NCI-H526 (cell line): ENCODE measurements around the gene PCGF3.

Source experiments
- DNase-seq, 2 experiments: peaks; one replicate each; lab custom pipeline; 2025; lab: John Stamatoyannopoulos, UW

PCGF3 gene

DNA sequence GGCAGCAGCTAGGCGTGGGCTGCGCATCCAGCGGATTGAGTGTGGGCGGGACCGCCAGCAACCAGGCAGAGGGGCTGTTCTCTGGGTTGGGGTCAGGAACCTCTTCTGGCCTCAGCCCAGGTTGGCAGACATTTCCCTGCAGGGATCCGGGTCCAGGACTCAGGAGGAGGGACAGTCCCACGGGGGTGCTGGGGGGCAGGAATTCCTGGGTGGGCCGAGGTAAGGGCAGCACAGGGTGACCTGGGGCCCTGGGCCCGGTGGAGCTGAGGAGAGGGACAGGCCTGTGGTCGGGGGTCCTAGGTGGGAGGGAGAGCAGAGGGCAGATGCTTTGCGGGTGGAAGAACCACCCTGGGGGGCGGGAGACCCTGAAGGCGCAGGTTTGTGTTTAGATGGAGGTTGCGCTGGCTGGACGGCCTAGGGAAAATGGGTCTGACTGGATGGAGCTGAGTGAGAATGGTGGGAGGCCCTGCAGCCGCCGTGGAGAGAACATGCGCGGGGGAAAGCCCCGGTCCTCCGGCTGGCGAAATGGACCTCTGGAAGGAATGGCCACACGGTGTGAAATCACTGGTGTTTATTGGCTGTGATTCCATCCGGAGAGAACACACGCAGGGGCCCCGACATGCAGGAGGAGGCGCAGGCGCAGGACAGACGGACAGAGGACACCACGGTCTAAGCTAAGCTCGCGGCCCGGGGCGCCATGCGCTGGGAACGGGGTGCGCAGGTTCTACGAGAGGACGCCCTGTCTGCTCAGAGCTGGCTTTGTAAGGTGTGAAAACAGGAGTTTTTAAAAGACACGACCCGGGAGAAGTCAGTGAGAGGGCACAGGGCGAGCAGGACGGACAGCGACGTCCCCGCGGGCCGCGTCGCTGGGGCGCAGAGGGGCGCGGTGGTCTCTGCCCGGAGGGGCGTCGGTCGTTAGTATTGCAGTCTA, 79.0 kb downstream of the PCGF3 start:
- no peak for DNase-seq

DNA sequence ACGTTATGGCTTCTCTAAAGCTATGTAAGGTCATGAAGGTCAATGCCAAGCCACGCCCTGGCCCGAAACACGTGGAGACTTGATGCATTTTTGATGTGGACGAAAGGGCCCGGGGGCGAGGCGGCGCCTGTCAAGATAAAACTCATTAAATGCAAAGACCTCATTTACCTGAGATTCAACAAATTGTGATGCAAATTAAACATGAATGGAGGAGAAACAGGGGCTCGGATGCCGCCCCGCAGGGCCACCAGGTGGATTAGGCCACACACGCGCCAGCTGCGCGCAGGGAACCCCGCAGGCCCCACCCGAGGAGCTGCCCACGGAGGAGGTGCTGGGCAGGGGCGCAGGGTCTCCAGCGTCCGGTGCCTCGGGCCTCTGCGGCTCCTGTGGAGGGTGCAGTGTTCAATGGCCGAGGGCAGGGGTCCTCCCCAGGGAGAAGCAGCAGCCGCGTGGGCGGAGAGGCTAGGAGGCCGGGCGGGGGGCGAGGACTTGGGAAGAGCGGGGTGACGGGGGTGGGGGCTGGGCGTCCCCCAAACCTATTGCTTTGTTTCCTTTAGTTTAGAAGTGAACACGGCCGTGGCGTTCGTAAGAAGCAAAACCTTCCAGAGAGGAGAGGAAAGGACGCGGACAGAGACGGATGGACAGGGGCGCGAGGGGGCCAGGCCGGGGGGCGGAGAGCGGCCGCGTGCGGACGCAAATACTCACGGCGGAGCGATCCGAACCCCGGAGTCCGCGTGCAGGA, 79.9 kb downstream of the PCGF3 start:
- peak; percentile 48 to 51 for DNase-seq

DNA sequence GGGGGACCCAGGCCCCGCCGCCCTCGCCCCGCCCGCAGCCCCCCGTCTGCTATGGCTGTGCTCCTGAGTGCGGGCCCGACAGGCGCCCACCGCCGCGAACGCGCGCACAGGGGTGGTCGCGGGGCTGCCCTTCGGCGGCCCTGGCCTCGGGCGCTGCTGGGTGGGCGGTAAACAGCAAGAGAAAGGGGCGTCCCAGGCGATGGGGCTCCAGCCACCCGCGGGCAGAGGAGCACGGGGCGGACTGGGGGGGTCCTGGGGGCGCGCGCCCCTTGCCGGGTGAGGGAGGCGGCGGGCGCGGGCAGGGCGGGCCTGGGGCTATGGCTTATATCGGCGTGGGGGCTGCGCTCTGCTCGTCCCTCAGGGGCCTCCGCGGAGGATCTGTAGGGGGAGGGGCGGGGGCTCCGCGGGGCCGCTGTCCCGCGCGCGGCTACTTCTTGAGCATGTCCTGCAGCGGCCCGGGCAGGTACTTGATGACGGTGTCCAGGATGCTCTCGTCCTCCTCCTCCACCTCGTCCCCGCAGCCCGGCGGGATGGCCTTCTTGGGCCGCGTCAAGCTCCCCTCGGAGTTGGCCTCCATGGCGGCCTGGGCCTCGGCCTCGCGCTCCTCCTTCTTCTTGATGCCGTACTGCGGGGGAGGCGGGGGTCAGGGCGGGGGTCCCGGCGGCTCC, 80.6 kb downstream of the PCGF3 start:
- no peak for DNase-seq

DNA sequence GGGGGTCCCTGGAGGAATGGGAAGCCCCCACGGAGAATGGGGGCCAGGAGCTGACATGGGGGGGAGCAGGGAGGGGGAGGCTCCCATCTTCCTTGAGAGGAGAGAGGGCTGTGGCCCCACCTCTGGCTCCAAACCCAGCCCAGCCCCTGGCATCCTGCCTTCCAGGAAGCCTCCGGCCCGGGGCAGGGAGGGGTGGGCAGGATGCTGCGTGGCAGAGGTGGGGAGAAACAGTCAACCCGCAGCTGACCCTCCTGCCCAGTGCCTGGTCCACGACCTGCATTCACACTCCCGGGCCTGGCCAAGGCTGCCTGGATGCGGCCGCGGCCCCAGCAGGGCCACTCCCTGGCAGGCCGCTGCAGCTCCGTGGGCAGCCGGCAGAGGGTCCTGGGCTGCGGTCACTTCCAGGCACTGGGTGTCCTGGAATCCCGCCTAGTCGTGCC, 81.2 kb downstream of the PCGF3 start:
- no peak for DNase-seq

DNA sequence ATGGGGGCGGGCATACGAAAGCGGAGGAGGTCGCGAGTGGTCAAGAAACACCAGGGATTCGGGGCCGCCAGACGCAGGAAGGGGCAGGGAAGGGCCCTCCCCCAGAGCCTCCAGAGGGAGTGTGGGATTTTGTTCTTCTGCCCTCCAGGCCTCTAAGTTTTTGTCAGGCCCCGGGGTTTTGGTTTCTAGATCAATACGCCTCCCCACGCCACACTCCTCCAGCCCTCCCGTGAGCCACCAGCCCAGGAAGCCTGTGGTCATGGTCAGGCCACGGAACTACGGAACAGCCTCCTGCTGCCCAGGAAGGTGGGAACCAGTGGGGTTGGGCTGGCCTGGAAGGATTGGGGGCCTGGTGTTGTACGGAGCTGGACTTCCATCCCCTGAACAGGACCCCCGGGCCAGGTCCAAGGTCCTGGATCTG, 81.9 kb downstream of the PCGF3 start:
- no peak for DNase-seq

DNA sequence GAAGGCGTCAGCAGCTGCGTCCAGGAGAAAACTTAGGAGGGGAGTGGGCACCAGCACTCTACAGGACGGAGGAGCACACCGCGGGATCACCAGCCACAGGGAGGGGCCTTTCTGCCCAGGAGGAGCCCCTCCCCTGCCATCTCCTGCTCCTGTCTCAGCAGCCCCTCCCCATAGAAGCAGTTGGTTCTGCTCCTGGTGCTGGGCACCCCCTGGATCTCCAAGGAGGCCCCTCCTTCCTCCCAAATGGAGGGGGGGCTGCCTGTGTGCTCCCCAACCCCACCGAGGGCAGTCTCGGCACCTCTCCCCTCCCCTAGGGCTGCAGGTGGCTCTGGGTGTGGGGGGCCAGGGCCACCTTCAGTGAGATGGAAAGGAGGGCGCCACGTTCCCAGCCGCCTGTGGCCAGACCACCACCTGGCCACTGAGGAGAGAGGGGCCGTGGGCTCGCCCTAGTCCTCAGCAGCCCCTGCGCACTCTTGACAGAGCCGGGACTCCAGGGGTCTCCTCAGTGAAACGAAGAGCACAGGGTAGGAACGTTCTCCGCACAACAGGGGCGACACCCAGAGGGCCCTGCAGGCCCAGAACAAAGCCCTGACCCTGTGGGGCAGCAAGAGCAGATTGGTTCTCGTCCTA, 82.5 kb downstream of the PCGF3 start:
- DNase-seq, result no peak

DNA sequence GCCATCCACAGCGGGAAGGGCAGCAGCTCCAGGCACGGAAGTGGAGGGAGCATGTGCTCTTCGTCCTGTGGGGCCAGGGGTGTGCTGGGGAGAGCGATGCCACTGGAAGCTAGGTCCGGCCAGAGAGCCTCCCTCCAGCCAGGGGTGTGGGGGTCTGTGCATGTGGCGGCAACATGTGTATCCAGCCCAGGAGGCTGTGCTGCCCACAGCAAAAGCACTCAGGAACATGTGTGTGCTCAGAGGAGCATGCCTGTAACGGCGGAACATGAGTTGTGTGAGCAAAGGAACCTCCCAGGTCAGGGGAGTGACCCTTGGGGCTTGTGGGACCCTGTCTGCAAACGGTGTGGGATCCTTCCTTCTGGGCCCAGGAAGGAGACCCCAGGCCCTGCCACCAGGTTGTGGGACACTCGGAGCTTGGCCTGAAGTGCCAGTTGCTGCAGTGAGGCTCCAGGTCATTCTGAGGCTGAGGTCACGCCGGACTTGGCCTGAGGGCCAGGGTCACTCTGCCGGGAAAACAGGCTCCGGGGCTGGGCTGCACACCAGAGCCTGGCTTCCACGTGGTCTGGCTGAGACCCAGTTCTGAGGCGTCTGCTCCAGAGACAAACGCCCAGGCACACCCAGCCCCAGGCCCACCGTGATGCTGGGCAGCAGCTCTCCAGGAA, 83.1 kb downstream of the PCGF3 start:
- no peak for DNase-seq

DNA sequence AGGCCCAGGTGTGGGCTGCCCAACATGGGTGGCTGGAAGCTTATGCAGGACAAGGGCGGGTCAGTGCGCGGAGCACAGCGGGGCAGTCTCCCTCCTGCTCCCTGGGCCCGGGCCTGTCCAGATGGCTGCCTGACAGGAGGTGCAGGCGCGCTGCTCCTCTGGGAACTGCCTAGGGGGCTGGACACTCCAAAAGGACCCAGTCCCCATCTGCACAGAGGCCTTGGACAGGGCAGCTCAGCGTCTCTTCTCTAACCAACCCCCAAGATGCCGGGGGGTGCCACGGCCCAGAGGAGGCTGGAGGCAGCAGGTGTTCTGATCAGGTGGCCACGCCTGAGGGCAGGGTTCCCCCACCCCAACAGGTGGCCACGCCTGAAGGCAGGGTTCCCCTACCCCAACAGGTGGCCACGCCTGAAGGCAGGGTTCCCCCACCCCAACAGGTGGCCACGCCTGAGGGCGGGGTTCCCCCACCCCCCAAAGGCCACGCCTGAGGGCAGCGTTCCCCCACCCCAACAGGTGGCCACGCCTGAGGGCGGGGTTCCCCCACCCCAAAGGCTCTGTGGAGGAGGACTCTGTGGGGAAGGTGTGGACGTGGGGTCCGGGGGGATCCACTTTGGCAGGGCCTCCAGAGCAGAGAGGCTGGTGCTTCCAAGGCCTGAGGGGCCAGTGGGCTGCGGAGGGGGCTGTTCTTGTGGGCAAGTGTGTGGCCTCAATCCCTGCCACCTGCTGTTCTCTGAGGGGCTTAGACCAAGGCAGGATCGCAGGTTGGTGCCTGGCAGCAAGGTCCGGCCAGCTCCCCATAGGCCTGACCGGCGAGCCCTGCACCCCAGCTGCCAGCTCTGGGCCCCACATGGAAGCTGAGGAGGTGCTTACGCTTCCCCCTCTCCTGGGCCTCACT, 84.2 kb downstream of the PCGF3 start:
- no peak for DNase-seq

DNA sequence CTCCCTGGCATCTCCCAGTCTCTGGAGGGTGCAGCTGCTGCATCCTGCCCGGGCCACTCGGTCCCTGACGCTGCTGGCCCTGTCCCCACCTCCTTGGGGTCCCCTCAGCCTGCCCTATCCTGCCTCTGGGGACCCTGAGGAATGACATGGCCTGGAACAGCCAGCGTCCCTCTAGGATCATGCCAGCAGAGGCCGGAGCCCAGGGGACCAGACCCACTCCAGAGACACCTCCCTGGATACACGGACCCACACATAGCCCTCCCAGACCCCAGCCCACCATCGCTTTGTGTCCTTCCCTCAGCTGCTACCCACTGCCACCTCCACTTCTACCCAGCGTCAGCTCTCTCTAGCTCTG, 84.8 kb downstream of the PCGF3 start:
- no peak for DNase-seq

DNA sequence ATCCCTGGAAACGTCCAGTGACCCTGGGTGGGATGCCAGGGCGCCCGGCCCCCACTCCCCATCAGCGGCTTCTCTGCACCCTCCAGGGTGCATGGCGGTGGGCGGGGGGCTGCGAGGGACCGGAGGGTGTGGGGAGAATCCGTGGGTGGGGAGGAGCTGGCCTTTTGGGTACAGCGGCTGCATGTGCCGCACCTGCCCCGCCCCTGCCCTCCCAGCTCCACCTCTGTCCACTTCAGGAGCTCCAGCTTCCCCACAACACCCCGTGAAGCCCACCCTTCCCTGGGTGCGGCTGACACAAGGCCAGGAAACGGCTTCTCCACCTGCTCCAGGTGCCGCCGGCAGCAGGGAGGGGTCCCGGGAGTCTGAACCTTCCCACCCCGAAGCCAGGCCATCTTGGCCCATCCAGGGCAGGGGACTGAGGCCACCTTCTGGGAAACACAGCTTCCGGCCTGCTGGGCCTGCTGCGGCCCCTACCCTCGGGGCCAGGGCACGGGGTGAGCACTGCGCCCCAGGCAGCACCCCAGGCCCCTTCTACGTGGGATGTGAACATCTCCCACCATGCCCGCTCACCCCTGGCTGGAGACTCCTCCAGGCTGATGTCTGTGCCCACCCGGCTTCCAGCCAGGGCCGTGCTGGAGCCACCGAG, 85.7 kb downstream of the PCGF3 start:
- DNase-seq, result no peak

DNA sequence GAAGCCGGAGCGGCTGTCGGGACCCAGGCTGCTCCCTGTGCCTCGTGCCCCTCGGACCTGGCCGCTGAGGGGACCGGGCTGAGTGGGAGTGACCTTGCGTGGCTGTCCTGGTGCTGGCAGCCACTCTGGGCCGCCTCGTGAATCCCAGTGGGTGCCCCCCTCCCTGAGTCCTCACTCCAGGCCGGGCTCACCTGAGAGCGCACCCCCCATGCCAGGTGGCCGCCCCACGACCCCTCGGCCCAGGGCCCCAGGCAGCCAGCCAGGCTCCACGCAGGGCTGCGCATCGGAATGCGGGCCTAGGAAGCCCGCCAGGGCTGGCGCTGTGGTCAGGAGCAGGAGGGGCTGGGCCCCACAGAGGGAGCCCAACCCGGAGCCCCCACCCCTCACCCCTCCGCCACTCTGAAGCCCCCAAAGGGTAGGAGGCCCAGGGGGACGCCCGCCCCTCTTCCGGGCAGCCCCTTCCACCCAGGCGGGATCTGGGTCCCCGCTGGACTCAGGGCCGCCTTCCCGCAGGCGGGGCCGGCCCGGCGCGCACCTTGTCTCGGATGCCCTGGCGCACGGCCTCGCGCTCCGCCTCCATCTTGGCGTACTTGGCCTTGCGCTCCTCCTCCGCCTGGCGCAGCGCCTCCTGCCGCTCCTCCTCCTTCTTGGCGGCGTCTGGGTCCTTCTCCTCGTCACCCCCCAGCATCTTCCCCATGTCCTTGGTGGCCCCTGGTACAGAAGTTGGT, 86.4 kb downstream of the PCGF3 start:
- DNase-seq, result no peak

DNA sequence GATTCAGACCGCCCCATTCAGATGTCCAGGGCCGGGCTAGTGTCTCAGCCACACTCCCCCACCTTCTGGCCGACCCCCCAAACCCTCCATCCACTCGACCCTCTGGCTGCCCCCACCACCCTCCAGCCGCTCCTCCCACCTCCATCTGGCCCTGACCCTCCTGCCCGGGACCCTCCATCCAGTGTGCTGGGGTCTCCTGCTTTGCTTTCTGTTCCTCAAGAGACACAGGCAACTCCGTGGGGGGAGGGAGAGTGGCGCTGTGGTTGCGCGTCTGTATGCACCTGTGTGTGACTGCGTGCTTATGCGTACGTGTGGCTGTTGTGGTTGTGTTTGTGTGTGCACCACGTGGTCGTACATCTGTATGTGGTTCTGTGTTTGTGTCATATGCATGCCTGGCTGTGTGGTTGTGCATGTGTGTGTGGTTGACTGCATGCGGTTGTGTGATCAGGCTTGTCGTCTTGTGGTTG, 87.0 kb downstream of the PCGF3 start:
- DNase-seq, result no peak

DNA sequence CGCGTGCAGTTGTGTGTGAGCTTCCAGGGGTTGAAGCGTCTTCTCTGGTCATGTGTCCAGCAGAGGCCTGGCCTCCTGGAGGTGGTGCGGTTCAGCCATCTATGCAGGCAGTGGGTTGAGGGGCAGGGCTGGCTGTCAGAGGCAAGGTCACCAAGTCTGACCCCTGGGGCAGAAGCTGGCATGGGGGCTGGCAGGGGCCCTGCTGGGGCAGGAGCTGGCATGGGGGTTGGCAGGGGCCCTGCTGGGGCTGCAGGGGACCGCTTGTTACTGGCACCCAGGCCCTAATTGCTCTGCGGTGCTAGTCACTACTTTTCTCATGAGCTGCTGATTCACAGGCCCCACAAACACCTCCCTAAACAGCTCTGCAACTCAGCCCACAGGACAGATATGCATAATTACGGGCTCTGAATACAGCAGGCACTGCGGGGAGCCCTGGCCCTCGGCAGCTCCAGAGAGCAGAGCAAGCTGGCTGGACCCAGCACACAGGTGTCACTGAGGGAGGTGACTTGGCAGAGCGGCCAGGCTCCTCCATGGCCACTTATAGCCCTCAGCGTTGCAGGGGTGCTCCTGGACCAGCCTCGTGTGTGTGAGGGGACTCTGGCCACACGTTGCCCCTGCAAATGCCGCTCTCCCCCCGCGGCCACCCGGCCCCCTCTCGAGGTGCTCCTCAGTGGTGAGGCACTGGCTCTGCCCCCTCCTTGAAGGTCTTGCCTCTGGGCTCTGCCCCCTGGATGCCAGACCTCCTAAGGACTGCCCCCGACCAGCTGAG, 87.6 kb downstream of the PCGF3 start:
- DNase-seq, result no peak

DNA sequence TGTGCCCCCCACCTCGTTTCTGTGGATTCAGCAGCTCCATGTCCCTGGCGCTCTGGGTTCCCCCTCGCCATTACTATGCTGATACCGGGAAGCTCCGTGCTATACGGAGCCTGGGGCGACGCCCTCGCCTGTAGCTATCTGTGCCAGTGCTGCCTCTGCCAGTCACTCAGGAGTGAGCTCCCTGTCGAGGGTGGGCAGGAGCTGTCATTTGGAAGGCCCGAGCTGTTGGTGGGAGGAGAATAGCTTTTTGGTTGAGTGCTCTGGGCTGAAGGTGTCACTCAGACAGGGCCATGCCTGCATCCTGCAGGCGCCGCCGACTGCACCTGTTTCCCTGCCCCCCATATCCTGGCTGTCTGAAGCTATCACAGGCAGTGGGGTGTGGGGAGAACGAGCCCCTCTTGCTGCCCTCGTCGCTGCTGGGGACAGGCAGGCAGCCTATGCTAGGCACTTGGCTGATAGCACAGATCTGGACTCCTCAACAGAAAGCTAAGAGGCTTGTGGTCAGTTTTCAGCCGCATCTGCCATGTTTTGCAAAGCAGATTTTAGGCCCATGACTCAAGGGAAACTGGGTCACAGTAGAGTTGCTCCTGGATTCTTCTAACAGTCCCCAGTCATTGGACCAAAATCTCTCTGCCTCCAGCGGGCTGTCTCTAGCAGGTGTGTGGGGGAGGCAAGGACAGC, 88.4 kb downstream of the PCGF3 start:
- DNase-seq, result no peak

DNA sequence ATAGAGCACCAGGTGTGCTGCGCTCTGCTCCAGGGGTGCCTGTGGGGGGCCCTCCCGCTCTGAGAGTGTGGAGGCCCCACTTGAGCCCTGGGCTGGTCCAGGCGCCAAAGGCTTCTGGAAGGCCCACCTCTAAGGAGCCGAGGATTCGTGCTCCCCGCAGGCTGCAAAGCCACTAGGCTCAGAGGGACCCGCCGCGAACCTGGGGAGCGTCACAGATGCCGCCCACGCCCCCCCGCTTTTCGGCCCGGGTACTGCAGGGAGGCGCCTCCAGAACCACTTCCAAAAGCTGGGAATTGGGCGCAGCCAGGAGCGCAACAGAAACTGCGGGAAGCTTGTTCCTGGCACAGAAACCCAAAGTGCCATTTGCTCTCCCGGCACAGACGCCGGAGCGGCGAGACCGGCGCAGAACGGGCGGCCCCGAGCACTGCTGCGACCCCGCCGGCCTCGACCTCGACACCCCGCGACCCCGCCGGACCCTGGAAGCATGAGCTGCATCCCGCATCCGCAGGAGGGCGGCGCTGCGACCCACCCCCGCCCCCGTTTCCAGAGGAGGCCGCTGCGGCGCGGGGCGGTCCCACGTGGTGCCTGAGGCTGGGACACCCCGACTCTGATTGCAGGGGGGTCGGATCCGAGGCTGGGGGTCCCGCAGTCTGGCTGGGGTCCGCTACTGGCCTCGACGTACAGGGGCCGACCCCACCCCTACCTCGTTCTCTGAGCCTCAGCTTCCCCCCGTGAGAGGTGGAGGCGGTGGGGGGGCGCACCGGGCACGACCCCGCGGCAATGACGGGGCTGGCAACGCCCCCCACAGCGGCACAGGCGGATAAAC, 89.5 kb downstream of the PCGF3 start:
- no peak for DNase-seq

DNA sequence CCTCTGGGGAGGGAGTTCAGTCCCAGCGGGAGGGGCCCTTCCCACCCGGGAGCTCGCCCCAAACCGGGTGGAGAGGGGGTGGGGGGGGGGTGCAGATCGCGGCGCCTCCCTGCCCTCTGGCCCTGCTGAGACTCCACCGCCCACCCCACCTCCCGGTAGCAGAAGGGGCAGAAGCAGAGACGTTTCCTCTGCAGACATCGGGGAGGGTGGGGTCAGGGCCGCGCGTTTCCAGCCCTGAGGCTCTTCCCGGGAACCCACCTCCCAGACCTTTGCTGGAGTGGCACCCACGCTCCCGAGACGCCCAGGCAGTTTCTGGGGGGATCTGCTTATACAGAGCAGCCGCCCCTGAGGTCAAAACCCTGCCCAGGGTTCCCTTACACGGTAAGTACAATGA, 90.1 kb downstream of the PCGF3 start:
- DNase-seq, result peak in 1 of 2 experiments; percentile 19

DNA sequence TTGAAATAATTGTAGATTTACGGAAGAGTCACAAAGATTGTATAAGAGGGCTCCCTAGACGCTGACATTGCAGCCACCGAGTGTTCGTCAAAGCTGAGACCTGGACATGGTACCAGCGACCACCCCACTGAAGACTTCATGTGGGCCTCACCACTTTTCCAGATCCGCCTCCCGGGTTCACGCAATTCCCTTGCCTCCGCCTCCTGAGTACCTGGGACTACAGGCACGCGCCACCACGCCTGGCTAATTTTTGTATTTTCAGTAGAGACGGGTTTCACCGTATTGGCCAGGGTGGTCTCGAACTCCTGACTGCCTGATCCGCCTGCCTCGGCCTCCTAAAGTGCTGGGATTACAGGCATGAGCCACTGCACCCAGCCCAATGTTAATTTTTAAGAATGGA, 90.6 kb downstream of the PCGF3 start:
- no peak for DNase-seq
